Keratinocyte (primary cell): ENCODE results near the gene PLD1.

ENCODE experiments used
- EZH2 ChIP-seq: IDR thresholded peaks from one replicate; pipeline ENCODE4 v1.6.1; 2012; ENCODE audit warnings: inconsistent platforms, mild to moderate bottlenecking, low read length, moderate library complexity
- TF ChIP-seq, protein P1 (sequence below), 3 experiments: IDR thresholded peaks in 1 of 3; conservative IDR thresholded peaks in 1 of 3; optimal IDR thresholded peaks in 1 of 3; 2 replicates in 2 of 3; 3 replicates in 1 of 3; pipeline versions ENCODE3 to v1.5.1; 2011; ENCODE audit warnings: low read length in 3 of 3, mild to moderate bottlenecking in 3 of 3, moderate library complexity in 2 of 3, control low read depth in 1 of 3, inconsistent platforms in 1 of 3; ENCODE audit not compliant: insufficient read depth in 2 of 3; ENCODE audit errors: extremely low read depth in 1 of 3

DNA sequence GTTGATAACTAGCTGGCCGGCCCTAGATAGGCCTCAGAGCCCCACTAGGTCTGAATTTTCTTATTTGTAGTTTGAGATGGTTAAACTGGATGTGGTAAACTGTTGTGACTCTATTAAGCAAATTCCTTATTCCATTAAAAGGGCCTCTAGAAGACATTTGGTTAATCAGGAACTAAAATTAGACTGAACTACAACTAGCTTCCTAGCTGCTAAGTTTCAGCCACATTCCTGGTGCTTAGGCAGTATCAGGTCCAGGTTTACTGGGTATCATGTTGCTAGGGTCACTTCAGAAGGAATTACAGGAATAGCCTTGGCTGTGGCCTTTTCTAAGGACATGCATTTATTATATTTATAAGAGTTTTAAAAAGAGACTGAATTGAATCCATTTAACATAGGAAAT is 136.3 kb downstream of the PLD1 start:
- TF ChIP-seq, protein P1, sequence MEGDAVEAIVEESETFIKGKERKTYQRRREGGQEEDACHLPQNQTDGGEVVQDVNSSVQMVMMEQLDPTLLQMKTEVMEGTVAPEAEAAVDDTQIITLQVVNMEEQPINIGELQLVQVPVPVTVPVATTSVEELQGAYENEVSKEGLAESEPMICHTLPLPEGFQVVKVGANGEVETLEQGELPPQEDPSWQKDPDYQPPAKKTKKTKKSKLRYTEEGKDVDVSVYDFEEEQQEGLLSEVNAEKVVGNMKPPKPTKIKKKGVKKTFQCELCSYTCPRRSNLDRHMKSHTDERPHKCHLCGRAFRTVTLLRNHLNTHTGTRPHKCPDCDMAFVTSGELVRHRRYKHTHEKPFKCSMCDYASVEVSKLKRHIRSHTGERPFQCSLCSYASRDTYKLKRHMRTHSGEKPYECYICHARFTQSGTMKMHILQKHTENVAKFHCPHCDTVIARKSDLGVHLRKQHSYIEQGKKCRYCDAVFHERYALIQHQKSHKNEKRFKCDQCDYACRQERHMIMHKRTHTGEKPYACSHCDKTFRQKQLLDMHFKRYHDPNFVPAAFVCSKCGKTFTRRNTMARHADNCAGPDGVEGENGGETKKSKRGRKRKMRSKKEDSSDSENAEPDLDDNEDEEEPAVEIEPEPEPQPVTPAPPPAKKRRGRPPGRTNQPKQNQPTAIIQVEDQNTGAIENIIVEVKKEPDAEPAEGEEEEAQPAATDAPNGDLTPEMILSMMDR (optimal IDR thresholded peaks at IDR 0.05 in 1 of 3, IDR thresholded peaks at IDR 0.05 in 1 of 3, conservative IDR thresholded peaks at IDR 0.05 in 1 of 3; ENCODE audit: extremely low read depth in 1 of 3, insufficient read depth in 2 of 3, low read length in 3 of 3): no peak
- no peak for TF ChIP-seq EZH2
